A673 (cell line): ENCODE data around the gene MTCH2.

Source experiments
- EZH2 ChIP-seq: fragments of 200-600 bp; sonication (generic); IDR thresholded peaks from 2 replicates; pipeline ENCODE4 v1.6.1; 2017; ENCODE audit warnings: borderline replicate concordance, low read depth, mild to moderate bottlenecking, mixed read lengths, antibody characterized with exemption, low read length; ENCODE audit not compliant: poor library complexity, severe bottlenecking
- TF ChIP-seq, protein P1 (sequence below): fragments of 300-800, 200-600 bp; sonication (generic); conservative IDR thresholded peaks from 2 replicates; pipeline ENCODE4 v1.5.1; 2017; ENCODE audit warnings: low read depth, mild to moderate bottlenecking, antibody characterized with exemption, low read length, moderate library complexity, mixed read lengths

GRCh38 chr11:47587039-47587716, 55.2 kb downstream of the MTCH2 start:
- TF ChIP-seq, protein P1, sequence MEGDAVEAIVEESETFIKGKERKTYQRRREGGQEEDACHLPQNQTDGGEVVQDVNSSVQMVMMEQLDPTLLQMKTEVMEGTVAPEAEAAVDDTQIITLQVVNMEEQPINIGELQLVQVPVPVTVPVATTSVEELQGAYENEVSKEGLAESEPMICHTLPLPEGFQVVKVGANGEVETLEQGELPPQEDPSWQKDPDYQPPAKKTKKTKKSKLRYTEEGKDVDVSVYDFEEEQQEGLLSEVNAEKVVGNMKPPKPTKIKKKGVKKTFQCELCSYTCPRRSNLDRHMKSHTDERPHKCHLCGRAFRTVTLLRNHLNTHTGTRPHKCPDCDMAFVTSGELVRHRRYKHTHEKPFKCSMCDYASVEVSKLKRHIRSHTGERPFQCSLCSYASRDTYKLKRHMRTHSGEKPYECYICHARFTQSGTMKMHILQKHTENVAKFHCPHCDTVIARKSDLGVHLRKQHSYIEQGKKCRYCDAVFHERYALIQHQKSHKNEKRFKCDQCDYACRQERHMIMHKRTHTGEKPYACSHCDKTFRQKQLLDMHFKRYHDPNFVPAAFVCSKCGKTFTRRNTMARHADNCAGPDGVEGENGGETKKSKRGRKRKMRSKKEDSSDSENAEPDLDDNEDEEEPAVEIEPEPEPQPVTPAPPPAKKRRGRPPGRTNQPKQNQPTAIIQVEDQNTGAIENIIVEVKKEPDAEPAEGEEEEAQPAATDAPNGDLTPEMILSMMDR = no peak
- TF ChIP-seq EZH2 = no peak
